A549 (cell line): Measurements from ENCODE around the gene IFTAP. TPM values are rescaled to one million over a fixed set of nuclear protein-coding genes. Genes with fewer than 3 reads are reported as not detected.

Source experiments
- ATAC-seq, 2 experiments: fragments of 200-7000 bp in 1 of 2; fragments of >200 bp in 1 of 2; cut with Nextera tagmentation in 1 of 2; cut with Tn5 transposase in 1 of 2; 3 replicates each; pipeline versions ENCODE4 v1.8.0 to v1.9.1; 2018 to 2020; ENCODE audit warnings: mild to moderate bottlenecking in 1 of 2, moderate library complexity in 1 of 2
- CTCF ChIA-PET: fragments of 300-600 bp; sonication (Branson Sonifier 250); formaldehyde crosslinking; extraction: SDS; loops from one replicate; lab custom pipeline; 2021; ENCODE audit warnings: antibody characterized with exemption, inconsistent platforms; lab: Yijun Ruan, JAX
- POLR2A ChIA-PET: fragments of 350-600 bp; formaldehyde crosslinking; extraction: SDS; loops from one replicate; lab custom pipeline; 2021; ENCODE audit warnings: antibody characterized with exemption, inconsistent platforms; lab: Yijun Ruan, JAX
- DNase-seq, 2 experiments: peaks; one replicate each; pipeline versions ENCODE4 v3.0.0 to v3.0.0-alpha.2; 2011 to 2016; ENCODE audit warnings: low read depth in 1 of 2, low spot score in 1 of 2
- FAIRE-seq: peaks from 2 replicates; lab custom pipeline; 2011; peaks lifted over from hg19 to GRCh38; lab: Jason Lieb, UNC
- H3K27ac ChIP-seq, 2 experiments: fragments of >200 bp; sonication (Bioruptor Twin); formaldehyde crosslinking; 3 replicates each; pipeline ENCODE4 v1.5.1; 2016 to 2017
- H3K4me1 ChIP-seq: fragments of >200 bp; sonication (Bioruptor Twin); formaldehyde crosslinking; 3 replicates; pipeline ENCODE4 v1.6.1; 2016
- H3K4me2 ChIP-seq: fragments of >200 bp; sonication (Bioruptor Twin); formaldehyde crosslinking; 3 replicates; pipeline ENCODE4 v1.6.1; 2016
- H3K4me3 ChIP-seq: fragments of >200 bp; sonication (Bioruptor Twin); formaldehyde crosslinking; 3 replicates; pipeline ENCODE4 v1.5.1; 2016
- H3K9me3 ChIP-seq: fragments of >200 bp; sonication (Bioruptor Twin); formaldehyde crosslinking; 3 replicates; pipeline ENCODE4 v1.6.1; 2016
- BHLHE40 ChIP-seq: IDR thresholded peaks from 2 replicates; pipeline ENCODE4 v1.6.1; 2012; ENCODE audit warnings: low read depth, low read length, inconsistent platforms
- CBX2 ChIP-seq: fragments of 200-600 bp; sonication (generic); IDR thresholded peaks from 2 replicates; pipeline ENCODE4 v1.6.1; 2016; ENCODE audit warnings: low read depth, mild to moderate bottlenecking, borderline replicate concordance
- CEBPB ChIP-seq, 2 experiments: fragments of >200 bp in 1 of 2; sonication (Bioruptor Twin) in 1 of 2; formaldehyde crosslinking in 1 of 2; IDR thresholded peaks; 2 replicates each; pipeline ENCODE4 v1.6.1; 2012 to 2016
- CHD4 ChIP-seq: fragments of 200-600 bp; sonication (generic); IDR thresholded peaks from 2 replicates; pipeline ENCODE4 v1.6.1; 2016; ENCODE audit warnings: antibody characterized with exemption, mild to moderate bottlenecking, borderline replicate concordance
- EHMT2 ChIP-seq: fragments of 200-600 bp; sonication (generic); IDR thresholded peaks from 2 replicates; pipeline ENCODE4 v1.6.1; 2016; ENCODE audit warnings: antibody characterized with exemption, low read depth, mild to moderate bottlenecking, moderate library complexity
- ELK1 ChIP-seq: fragments of 150-350 bp; IDR thresholded peaks from 2 replicates; pipeline ENCODE4 v1.6.1; 2014; ENCODE audit warnings: low read depth, mild to moderate bottlenecking, low read length
- EP300 ChIP-seq, 2 experiments: fragments of >200 bp; sonication (Bioruptor Twin); formaldehyde crosslinking; IDR thresholded peaks; 2 replicates in 1 of 2; 3 replicates in 1 of 2; pipeline ENCODE4 v1.6.1; 2016 to 2017
- ESRRA ChIP-seq: fragments of 150-350 bp; IDR thresholded peaks from 2 replicates; pipeline ENCODE4 v1.6.1; 2014; ENCODE audit warnings: mild to moderate bottlenecking, low read length, borderline replicate concordance
- HMGXB4 ChIP-seq: fragments of 250-450 bp; sonication (Bioruptor Pico); IDR thresholded peaks from 2 replicates; pipeline ENCODE4 v1.5.0; 2021; ENCODE audit warnings: mild to moderate bottlenecking, moderate library complexity, borderline replicate concordance
- MAFK ChIP-seq: fragments of 450-650 bp; IDR thresholded peaks from 2 replicates; pipeline ENCODE4 v1.6.1; 2014; ENCODE audit not compliant: partially characterized antibody
- NR3C1 ChIP-seq: fragments of >200 bp; sonication (Bioruptor Twin); formaldehyde crosslinking; IDR thresholded peaks from 3 replicates; pipeline ENCODE4 v1.6.1; 2017
- RAD21 ChIP-seq, 2 experiments: fragments of >200 bp in 1 of 2; sonication (Bioruptor Twin) in 1 of 2; formaldehyde crosslinking in 1 of 2; IDR thresholded peaks in 1 of 2; conservative IDR thresholded peaks in 1 of 2; 2 replicates in 1 of 2; 3 replicates in 1 of 2; pipeline ENCODE4 v1.6.1; 2012 to 2018; ENCODE audit warnings: inconsistent platforms in 1 of 2
- RARB ChIP-seq: fragments of 250-450 bp; sonication (Bioruptor Pico); IDR thresholded peaks from 2 replicates; pipeline ENCODE4 v1.8.0; 2021; ENCODE audit warnings: mild to moderate bottlenecking, moderate library complexity
- RCOR1 ChIP-seq: fragments of 150-350 bp; IDR thresholded peaks from 2 replicates; pipeline ENCODE4 v1.6.1; 2014; ENCODE audit warnings: antibody characterized with exemption, low read length, low read depth
- REST ChIP-seq: fragments of 200-600 bp; sonication (generic); IDR thresholded peaks from 2 replicates; pipeline ENCODE4 v1.6.1; 2016; ENCODE audit warnings: antibody characterized with exemption, mild to moderate bottlenecking, moderate library complexity
- RFX5 ChIP-seq: fragments of 450-650 bp; IDR thresholded peaks from 2 replicates; pipeline ENCODE4 v1.7.1; 2014; ENCODE audit warnings: antibody characterized with exemption, mild to moderate bottlenecking, moderate library complexity
- ZFP36 ChIP-seq: fragments of 450-650 bp; IDR thresholded peaks from 2 replicates; pipeline ENCODE4 v1.6.1; 2014; ENCODE audit warnings: borderline replicate concordance; ENCODE audit not compliant: partially characterized antibody
- ZNF302 ChIP-seq: fragments of 250-450 bp; sonication (Bioruptor Pico); IDR thresholded peaks from 2 replicates; pipeline ENCODE4 v1.9.0; 2021; ENCODE audit warnings: inconsistent platforms, mild to moderate bottlenecking, moderate library complexity
- WGBS: methylation state at CpG from one replicate; pipeline ENCODE4 v1.1.6; 2017; ENCODE audit errors: missing lambda C conversion rate; 5-methylcytosine and 5-hydroxymethylcytosine counted together
- polyA plus RNA-seq, 4 experiments: library from polyadenylated mRNA; depleted of rRNA in 3 of 4; stranded (reverse); fragments of >200 nt; fragmentation: RNase III in 1 of 4; extraction: RNeasy Plus Mini Kit Qiagen cat#74134 plus additional on column Dnase treatment in 1 of 4; gene quantifications; 2 replicates in 3 of 4; 3 replicates in 1 of 4; pipeline ENCODE4 v1.2.3, GENCODE V29; 2011 to 2017
- TF ChIP-seq, protein P1 (sequence below): fragments of >200 bp; sonication (Bioruptor Twin); formaldehyde crosslinking; IDR thresholded peaks from 2 replicates; pipeline ENCODE4 v1.6.1; 2016

The IFTAP gene
- polyA plus RNA-seq, 2 of the 4 experiments (the other 2 are of a cell fraction): 34.7 to 52.4 TPM

DNA sequence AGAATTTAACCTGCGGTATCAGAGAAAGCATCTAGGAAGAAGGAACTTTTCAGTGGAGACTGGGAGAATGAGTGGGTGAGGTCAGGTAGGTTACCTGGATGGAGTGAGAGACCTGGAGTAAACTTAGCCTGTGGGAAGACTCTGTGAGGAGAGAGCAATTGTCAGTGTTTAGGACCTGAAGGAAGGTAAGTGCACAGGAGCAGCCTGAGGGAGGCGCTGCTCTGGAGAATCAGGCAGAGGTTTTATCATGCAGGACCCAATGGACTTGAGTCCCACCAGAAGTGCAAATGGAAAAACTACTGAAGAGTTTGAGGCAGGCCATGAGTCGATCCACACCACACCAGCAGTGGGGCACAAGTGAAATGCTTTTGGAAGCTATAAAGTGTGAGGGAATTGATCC is 10.6 kb upstream of the IFTAP start:
- Histone ChIP-seq H3K4me3 (no peak overlapping the region), H3K4me2 (no peak overlapping the region), H3K27ac (no peak overlapping the region), H3K4me1 (no peaks in the 10 kb centered on the region), H3K9me3 (0 out of 3 replicates have a peak, but pooled peaks cover 3% of the 10 kb centered on the region)
- DNase-seq: no peak
- ChIA-PET CTCF (interaction anchor here (1.0 kb wide), 1 partner anchor 20 kb away, joined by 3 read pairs; no protein-coding TSS in a partner anchor), POLR2A (no interaction called here)
- WGBS: 5% methylated on average over 3 of the region's 3 CpGs
- FAIRE-seq: no peak
- no peak for TF ChIP-seq ZNF302 (CRISPR knock-in tag)
- TF ChIP-seq CEBPB (IDR thresholded peaks at IDR 0.05): no peak
- no peak for TF ChIP-seq RARB (CRISPR knock-in tag)
- no peak for TF ChIP-seq ELK1
- TF ChIP-seq EP300 (IDR thresholded peaks at IDR 0.05): no peak
- TF ChIP-seq RCOR1: no peak
- no peak for TF ChIP-seq CHD4
- no peak for ATAC-seq

GRCh38 chr11:36586543-36586942 is 7.8 kb upstream of the IFTAP start:
- Histone ChIP-seq H3K4me1 (no peaks in the 10 kb centered on the region), H3K4me3 (no peak overlapping the region), H3K27ac (no peak overlapping the region), H3K9me3 (no peaks in the 10 kb centered on the region)
- DNase-seq (no peak), FAIRE-seq (no peak)
- POLR2A ChIA-PET: interaction anchor here (0.7 kb wide), 1 partner anchor 209 kb away, joined by 3 read pairs; no protein-coding TSS in a partner anchor
- CTCF ChIA-PET: interaction anchor here (1.8 to 2.1 kb wide), 2 partner anchors 22 to 160 kb away, joined by 4 to 7 read pairs; no protein-coding TSS in a partner anchor
- no peak for TF ChIP-seq ZNF302 (CRISPR knock-in tag)
- TF ChIP-seq EHMT2: no peak
- TF ChIP-seq NR3C1: no peak
- TF ChIP-seq ZFP36: no peak
- TF ChIP-seq, protein P1, sequence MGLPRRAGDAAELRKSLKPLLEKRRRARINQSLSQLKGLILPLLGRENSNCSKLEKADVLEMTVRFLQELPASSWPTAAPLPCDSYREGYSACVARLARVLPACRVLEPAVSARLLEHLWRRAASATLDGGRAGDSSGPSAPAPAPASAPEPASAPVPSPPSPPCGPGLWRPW: no peak
- no peak for TF ChIP-seq HMGXB4
- TF ChIP-seq RFX5: no peak
- no peak for TF ChIP-seq ESRRA
- no peak for TF ChIP-seq MAFK
- TF ChIP-seq RAD21 (conservative IDR thresholded peaks at IDR 0.05 in 1 of 2, IDR thresholded peaks at IDR 0.05 in 1 of 2): no peak
- no peak for TF ChIP-seq ELK1
- no peak for TF ChIP-seq REST
- TF ChIP-seq BHLHE40: no peak
- no peak for TF ChIP-seq CBX2
- TF ChIP-seq, all 56 proteins: peak for 0
- ATAC-seq: no peak
- no peak overlapping the region for H3K4me2 ChIP-seq
